ENCODE measurements around the gene TSGA10IP.

The TSGA10IP gene

DNA sequence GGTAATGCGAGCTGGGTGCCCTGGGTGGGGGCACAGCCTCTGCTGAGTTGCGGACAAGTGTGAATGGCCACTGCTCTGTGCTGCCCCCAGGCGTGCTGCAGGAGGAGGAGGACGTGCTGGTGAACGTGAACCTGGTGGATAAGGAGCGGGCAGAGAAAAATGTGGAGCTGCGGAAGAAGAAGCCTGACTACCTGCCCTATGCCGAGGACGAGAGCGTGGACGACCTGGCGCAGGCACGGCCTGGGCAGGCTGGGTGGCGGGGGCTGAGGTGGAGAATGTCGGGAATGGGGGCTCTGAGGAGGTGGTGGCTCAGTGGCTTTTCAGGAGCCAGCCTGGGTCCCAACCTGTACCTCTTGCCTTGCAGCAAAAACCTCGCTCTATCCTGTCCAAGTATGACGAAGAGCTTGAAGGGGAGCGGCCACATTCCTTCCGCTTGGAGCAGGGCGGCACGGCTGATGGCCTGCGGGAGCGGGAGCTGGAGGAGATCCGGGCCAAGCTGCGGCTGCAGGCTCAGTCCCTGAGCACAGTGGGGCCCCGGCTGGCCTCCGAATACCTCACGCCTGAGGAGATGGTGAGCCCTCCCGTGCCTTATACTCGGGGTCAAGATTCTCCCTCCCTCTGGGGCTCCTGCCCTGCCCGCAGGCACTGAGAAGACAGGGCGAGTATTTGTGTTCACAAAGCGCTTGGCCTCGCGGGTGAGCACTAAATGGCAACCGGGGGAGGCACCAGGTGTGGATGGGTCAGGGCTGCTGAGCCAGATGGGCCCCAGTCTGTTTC, 20.9 kb downstream of the TSGA10IP start:
- no peak overlapping the region for H3K9ac ChIP-seq (ENCODE audit: low read length)
- H3K4me3 ChIP-seq (ENCODE audit: low read depth, low read length, poor library complexity, severe bottlenecking) = no peak overlapping the region
- H4K20me1 ChIP-seq (ENCODE audit: insufficient read depth, low read length) = no peaks in the 10 kb centered on the region
- H3K27ac ChIP-seq (ENCODE audit: low read depth, low read length, poor library complexity, severe bottlenecking) = no peak overlapping the region
- H3K27me3 ChIP-seq (ENCODE audit: insufficient read depth, low read length) = no peaks in the 10 kb centered on the region
- no peak overlapping the region for H3K4me2 ChIP-seq (ENCODE audit: low read length)
- no peak for TF ChIP-seq EZH2 (IDR thresholded peaks at IDR 0.05; ENCODE audit: borderline replicate concordance, low read length)
- TF ChIP-seq, protein P1, sequence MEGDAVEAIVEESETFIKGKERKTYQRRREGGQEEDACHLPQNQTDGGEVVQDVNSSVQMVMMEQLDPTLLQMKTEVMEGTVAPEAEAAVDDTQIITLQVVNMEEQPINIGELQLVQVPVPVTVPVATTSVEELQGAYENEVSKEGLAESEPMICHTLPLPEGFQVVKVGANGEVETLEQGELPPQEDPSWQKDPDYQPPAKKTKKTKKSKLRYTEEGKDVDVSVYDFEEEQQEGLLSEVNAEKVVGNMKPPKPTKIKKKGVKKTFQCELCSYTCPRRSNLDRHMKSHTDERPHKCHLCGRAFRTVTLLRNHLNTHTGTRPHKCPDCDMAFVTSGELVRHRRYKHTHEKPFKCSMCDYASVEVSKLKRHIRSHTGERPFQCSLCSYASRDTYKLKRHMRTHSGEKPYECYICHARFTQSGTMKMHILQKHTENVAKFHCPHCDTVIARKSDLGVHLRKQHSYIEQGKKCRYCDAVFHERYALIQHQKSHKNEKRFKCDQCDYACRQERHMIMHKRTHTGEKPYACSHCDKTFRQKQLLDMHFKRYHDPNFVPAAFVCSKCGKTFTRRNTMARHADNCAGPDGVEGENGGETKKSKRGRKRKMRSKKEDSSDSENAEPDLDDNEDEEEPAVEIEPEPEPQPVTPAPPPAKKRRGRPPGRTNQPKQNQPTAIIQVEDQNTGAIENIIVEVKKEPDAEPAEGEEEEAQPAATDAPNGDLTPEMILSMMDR (IDR thresholded peaks at IDR 0.05; ENCODE audit: low read length) = no peak
- no peak overlapping the region for H2AFZ ChIP-seq (ENCODE audit: low read length)
- peaks cover 19% of the 10 kb centered on the region for H3K4me1 ChIP-seq (ENCODE audit: insufficient read depth, low read length, severe bottlenecking)
- H3K36me3 ChIP-seq (ENCODE audit: insufficient read depth, low read length) = peaks cover 67% of the 10 kb centered on the region
- no peaks in the 10 kb centered on the region for H3K9me3 ChIP-seq (ENCODE audit: low read length)
- H3F3A ChIP-seq (ENCODE audit: insufficient read depth, low read length) = no peaks in the 10 kb centered on the region
- H3K79me2 ChIP-seq (ENCODE audit: insufficient read depth, low read length) = peaks cover 13% of the 10 kb centered on the region
- no peaks in the 10 kb centered on the region for H3K9me2 ChIP-seq (ENCODE audit: low read depth, low read length)

DNA sequence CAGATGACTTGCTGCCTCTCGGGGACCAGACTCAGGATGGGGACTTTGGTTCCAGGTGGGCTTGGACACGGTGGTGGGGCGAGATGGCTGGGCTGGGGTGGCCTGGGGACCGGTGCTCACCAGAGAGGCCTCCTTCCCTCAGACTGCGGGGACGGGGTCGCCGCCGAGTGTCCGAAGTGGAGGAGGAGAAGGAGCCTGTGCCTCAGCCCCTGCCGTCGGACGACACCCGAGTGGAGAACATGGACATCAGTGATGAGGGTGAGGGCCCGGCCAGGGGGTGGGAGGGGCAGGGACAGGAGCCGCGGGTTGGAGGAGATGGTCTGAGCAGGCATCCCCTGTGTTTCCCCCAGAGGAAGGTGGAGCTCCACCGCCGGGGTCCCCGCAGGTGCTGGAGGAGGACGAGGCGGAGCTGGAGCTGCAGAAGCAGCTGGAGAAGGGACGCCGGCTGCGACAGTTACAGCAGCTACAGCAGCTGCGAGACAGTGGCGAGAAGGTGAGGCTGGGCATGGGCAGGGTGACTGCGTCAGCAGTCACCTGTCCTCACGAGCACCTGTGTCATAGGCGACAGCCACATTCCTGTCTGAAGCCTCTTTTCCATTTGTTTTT, 22.2 kb downstream of the TSGA10IP start:
- H3K79me2 ChIP-seq (ENCODE audit: insufficient read depth, low read length) = peaks cover 9% of the 10 kb centered on the region
- no peaks in the 10 kb centered on the region for H3K27me3 ChIP-seq (ENCODE audit: insufficient read depth, low read length)
- no peaks in the 10 kb centered on the region for H4K20me1 ChIP-seq (ENCODE audit: insufficient read depth, low read length)
- no peaks in the 10 kb centered on the region for H3K9me2 ChIP-seq (ENCODE audit: low read depth, low read length)
- H3K27ac ChIP-seq (ENCODE audit: low read depth, low read length, poor library complexity, severe bottlenecking) = no peak overlapping the region
- H3K9ac ChIP-seq (ENCODE audit: low read length) = no peak overlapping the region
- no peaks in the 10 kb centered on the region for H3F3A ChIP-seq (ENCODE audit: insufficient read depth, low read length)
- H3K4me2 ChIP-seq (ENCODE audit: low read length) = no peak overlapping the region
- no peak overlapping the region for H2AFZ ChIP-seq (ENCODE audit: low read length)
- H3K4me3 ChIP-seq (ENCODE audit: low read depth, low read length, poor library complexity, severe bottlenecking) = no peak overlapping the region
- peaks cover 68% of the 10 kb centered on the region for H3K36me3 ChIP-seq (ENCODE audit: insufficient read depth, low read length)
- H3K9me3 ChIP-seq (ENCODE audit: low read length) = no peaks in the 10 kb centered on the region
- H3K4me1 ChIP-seq (ENCODE audit: insufficient read depth, low read length, severe bottlenecking) = peaks cover 14% of the 10 kb centered on the region
- TF ChIP-seq EZH2 (IDR thresholded peaks at IDR 0.05; ENCODE audit: borderline replicate concordance, low read length) = no peak
- TF ChIP-seq, protein P1 (IDR thresholded peaks at IDR 0.05; ENCODE audit: low read length) = no peak

DNA sequence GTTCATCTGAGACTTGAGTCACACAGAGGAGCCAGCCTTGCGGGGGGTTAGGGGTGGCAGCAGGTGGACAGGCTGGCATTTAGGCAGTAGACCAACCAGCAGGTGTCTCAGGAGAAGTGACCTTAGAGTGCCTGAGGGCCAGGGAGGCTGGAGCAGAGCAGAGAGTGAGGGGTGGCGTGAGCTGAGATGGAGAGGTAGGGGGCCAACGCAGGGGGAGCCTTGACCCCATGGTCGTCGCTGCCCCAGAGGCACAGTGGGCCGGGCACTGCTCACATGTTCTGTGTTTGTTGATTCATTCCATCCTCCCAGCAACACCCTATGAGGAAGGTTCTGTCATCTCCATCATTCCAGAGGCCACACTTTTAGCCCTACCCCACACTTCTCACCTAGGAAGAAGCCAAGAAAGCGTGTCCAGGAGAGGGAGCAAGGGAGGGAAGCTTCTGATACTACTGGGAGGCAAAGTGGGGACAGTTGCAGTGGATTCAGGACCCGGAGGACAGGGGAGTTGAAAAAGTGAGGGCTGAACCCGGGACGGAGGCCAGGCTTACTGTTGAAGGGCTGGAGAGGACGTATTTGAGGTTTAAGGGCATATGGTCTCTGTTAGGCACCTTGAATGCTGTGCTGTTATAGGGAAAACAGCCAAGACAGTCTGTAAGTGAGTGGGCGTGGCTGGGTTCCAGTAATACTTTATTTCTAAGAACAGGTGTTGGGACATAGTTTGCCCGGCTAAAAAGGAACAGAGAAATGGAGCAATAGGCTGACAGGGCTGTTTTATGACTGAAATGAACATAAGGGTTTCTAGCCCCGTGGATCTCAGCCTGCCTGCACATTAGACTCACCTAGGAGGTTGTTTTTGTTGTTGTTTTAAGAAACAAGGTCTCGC, 23.6 kb downstream of the TSGA10IP start:
- H3K27ac ChIP-seq (ENCODE audit: low read depth, low read length, poor library complexity, severe bottlenecking) = no peak overlapping the region
- H3K36me3 ChIP-seq (ENCODE audit: insufficient read depth, low read length) = peaks cover 80% of the 10 kb centered on the region
- H3K79me2 ChIP-seq (ENCODE audit: insufficient read depth, low read length) = no peaks in the 10 kb centered on the region

More for the DNA sequence above, 23.6 kb downstream of the TSGA10IP start:
- Histone ChIP-seq H3K4me1 (ENCODE audit: insufficient read depth, low read length, severe bottlenecking) (peaks cover under 1% of the 10 kb centered on the region), H3K27me3 (ENCODE audit: insufficient read depth, low read length) (no peaks in the 10 kb centered on the region), H3K9me3 (ENCODE audit: low read length) (no peaks in the 10 kb centered on the region), H2AFZ (ENCODE audit: low read length) (no peak overlapping the region), H3K9ac (ENCODE audit: low read length) (no peak overlapping the region), H3K9me2 (ENCODE audit: low read depth, low read length) (no peaks in the 10 kb centered on the region), H3K4me3 (ENCODE audit: low read depth, low read length, poor library complexity, severe bottlenecking) (no peak overlapping the region), H3K4me2 (ENCODE audit: low read length) (no peak overlapping the region), H4K20me1 (ENCODE audit: insufficient read depth, low read length) (no peaks in the 10 kb centered on the region), H3F3A (ENCODE audit: insufficient read depth, low read length) (no peaks in the 10 kb centered on the region)
- TF ChIP-seq, protein P1 (IDR thresholded peaks at IDR 0.05; ENCODE audit: low read length) = no peak
- no peak for TF ChIP-seq EZH2 (IDR thresholded peaks at IDR 0.05; ENCODE audit: borderline replicate concordance, low read length)
